ENCODE measurements around the gene OCA2.
"Not testable (repeated sequence)": the region's sequence is repeated elsewhere in the genome, so short reads cannot be mapped to it uniquely, and the experiment has no call there.

The OCA2 gene

GRCh38 chr15:27768732-27769475, 330.2 kb downstream of the OCA2 start:
- DNase-seq (ENCODE audit: low read depth) = no peak

DNA sequence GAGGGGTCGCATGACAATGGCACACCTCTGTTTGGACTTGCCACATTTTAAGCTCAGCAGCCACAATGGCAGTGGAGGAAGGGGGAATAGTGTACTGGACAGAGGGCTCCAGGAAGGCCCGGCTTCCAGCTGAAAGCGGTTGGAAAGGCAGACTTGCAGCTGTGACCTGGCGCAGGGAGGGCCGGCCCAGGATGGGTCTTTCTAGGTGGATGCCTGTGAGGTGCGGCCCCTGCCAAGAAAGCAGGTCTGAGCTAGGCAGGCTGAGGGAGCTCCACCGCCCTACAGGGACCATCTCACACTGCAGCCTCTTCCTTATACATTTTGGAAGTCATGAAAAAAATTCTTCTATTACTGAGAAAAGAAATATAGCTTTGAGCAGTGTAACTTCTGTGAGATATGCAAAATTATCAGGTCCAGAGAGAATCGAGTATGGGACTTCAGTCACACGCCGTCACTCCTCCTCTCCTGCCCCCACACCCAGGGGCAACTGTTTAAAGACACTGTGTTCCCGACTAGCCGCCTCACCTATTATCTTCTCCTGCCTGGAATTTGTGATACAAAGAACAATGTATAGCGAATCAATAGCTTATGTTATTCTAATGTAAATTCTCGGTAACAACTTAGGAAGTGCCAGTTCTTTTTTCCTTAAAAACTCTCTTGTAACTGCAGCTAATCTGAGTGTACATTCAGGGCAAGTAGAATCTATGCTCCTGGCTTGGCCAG, 331.0 kb downstream of the OCA2 start:
- no peak for DNase-seq (ENCODE audit: low read depth)

- DNase-seq (ENCODE audit: low read depth) = not testable (repeated sequence)
Observed at GRCh38 chr15:27767430-27767829, 331.7 kb downstream of the OCA2 start.

DNA sequence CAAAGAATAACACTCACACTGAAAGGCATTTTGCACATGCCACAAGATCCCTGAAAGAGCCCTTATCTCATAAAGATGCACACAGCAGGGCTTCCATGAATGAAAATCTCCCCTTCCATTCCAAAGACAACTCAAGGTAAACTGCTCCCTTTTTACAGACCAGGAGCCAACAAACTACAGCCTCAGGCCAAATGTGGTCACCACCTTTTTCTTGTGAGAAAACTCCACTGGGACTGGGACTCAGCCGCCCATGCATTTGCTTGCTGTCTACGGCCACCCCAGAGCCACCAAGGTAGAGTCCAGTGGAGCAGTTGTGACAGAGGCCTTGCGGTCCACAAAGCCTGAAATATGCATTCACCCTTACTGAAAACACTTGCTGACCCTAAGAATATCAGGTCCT, 334.8 kb downstream of the OCA2 start:
- DNase-seq (ENCODE audit: low read depth) = no peak

DNA sequence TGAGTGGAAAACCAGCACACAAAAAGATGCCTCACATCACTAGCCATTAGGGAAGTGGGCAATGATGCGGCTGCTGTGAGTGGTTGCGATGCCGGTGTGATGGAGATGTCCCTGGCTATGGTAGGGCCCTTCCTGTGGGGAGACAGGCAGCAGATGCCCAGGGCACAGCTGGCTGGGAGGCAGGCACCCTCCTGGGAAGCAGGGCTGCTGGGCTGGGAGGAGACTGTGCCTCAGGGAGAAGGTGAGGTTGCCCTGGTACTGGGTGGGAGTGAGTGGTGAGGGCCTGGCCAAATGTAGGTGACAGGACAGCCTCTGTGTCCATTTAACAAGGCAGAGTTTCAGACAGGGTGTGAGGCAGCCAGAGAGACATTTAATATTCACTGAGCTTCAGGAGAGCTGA, 335.6 kb downstream of the OCA2 start:
- no peak for DNase-seq (ENCODE audit: low read depth)

GRCh38 chr15:27762471-27762870, 336.6 kb downstream of the OCA2 start:
- no peak for DNase-seq (ENCODE audit: low read depth)

GRCh38 chr15:27757052-27757451, 342.1 kb downstream of the OCA2 start:
- DNase-seq (ENCODE audit: low read depth) = no peak

- DNase-seq (ENCODE audit: low read depth) = no peak
Observed at GRCh38 chr15:27752691-27753090, 346.4 kb downstream of the OCA2 start.

DNA sequence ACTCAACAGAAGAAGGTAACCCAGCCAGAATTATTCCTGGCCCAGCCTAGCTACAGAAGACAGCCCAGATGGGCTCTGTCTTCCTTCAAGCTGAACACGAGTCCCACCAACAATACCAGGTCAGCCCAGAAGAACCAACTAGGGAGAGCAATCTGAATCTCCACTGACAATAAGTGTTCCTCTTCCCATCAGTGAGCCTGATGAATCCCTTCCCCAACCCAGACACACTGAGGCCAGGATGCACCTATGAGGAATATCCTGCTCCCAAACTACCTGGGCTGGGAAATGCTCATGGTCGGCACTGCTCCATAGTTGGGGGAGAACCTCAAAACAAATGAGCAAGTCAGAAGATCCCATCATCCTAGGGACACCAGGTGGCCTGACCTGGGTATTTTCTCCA, 351.1 kb downstream of the OCA2 start:
- DNase-seq (ENCODE audit: low read depth) = no peak

DNA sequence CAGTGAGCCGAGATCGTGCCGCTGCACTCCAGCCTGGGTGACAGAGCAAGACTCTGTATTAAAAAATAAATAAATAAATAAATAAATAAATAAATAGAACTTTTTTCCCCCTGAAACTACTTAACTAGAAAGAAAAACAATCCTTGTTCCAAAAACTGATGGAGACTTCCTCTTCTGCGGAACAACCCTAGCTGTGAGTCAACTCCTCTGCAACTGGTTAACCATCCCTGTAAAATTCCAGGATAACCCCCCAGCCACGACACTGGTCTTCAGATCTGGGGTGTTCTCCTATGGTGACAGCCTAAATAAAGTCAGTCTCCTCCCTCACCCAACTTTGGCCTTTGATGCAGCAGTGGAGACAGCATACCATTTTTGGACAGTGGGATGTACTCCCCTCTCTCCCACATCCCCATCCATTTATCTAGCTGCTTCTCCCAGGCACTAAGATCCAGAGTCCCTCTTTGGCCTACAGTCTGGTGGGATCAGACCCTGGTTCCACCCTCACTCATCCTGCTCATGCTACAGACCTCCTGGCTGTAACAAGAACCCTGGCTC, 352.6 kb downstream of the OCA2 start:
- no peak for DNase-seq (ENCODE audit: low read depth)

GRCh38 chr15:27744641-27745040, 354.5 kb downstream of the OCA2 start:
- no peak for DNase-seq (ENCODE audit: low read depth)

DNA sequence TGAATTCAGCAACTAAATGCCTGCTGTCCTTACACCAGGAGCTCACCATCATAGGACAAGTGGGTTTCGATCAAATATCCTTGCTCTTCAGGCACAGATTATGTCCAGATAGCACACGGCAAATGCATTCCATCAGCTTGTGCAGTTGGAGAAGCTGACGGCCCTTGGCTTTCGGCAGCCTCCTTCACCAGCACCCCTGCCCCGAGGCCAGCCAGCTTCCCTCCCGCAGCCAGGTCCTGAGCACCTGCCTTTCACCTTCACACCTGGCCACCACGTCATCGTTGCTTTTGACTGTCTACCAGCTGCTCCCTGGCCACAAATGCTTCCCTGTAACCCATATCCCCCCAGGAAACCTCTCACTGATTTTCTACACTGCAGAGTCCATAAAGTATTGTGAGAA, 355.5 kb downstream of the OCA2 start:
- DNase-seq (ENCODE audit: low read depth) = no peak

GRCh38 chr15:27742751-27743477, 356.2 kb downstream of the OCA2 start:
- DNase-seq (ENCODE audit: low read depth) = no peak

DNA sequence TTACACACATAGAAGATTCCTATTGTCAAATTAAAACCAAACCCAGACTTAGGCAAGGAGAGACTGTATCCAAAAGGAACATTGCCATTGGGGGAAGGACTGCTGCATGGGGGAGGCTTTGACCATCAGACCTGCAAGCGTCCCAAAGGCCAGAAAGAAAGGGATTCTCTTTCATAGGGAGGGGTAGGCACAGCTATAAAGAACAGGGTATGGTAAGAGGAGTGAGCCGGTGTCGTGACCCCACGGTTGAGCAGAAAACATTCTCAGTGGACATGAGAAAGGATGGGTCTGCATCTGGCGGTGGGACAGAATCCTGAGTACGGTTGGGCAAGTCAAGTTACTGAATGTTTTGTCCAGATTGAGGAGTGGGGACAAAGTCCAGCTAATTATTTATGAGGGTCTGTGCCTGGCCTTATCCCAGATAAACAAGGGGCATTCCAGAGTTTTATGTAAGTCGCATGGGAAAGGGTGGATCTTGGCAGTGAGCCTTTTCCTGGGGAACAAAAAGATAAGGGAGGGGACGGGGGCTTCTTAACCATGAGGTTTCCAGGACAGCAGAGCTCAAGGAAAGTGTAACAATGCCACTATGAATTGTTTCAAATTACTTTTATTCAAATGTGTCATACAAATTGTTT, 357.8 kb downstream of the OCA2 start:
- DNase-seq (ENCODE audit: low read depth) = no peak

DNA sequence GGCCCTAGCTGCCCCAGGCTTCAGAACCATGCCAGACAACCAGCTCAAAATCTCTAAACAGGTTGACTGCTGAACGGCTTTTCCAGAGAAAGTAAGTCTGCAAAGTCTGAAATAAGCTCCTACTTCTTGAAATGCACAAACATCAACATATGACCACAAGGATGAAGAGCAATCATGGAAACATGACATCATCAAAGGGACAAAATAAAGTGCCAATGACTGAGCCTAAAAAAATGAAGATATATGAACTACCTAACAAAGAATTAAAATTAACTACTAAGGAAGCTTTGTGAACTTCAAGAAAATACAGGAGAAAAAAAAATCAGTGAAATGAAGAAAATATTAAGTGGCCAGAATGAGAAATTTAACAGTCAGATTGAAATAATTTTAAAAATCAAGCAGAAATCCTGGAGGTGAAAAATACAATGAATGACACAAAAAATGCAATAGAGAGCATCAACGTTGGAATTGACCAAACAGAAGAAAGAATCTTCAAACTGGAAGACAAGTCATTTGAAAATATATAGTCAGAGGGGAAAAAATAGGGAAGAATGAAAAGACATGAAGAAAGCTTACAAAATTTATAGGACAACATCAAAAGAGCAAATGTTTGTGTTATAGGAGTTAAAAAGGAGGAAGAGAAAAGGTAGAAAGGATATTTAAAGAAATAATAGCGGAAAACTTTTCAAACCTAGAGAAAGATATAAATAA, 364.2 kb downstream of the OCA2 start:
- DNase-seq (ENCODE audit: low read depth) = no peak

- no peak for DNase-seq (ENCODE audit: low read depth)
Observed at GRCh38 chr15:27731776-27732175, 367.3 kb downstream of the OCA2 start.

- DNase-seq (ENCODE audit: low read depth) = no peak
Observed at GRCh38 chr15:27730868-27731267, 368.2 kb downstream of the OCA2 start.

GRCh38 chr15:27725731-27726130, 373.4 kb downstream of the OCA2 start:
- DNase-seq (ENCODE audit: low read depth) = no peak

DNA sequence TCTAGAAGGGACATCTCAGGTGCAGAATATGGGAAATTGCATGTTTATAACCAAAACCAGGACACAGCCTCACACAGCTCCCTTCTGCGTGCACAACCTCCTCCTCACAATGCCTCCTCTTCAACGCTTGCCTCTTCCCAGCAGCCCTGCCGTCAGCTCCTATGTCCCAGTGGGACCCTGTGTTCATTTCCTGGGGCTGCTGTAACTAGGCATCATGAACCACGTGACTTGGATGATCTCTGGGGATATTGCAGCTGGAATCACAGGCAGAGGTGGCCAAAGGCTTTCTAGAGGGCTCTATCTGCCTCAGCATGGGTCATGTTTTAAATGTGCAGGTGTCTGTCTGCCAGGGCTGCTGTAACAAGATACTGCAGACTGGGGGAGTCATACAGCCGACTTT, 375.3 kb downstream of the OCA2 start:
- DNase-seq (ENCODE audit: low read depth) = no peak

DNA sequence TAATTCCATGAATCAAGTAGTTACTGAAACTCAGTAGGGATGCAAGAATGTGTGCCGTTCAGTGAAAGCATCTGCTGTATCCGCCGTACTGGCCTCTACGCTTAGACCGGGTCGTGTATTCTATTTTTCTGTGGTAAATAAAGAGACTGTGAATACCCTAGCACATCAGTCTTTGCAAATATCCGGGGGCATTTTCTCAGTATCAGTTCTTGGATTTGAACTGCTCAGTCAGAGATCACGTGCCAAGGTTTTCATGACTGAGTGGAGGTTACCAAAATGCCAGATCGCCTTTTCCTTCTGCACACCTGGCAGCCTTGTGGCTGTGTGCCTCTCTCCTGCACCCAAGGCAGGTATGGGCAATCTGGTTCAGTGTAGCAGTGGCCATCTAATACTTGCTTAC, 377.0 kb downstream of the OCA2 start:
- DNase-seq (ENCODE audit: low read depth) = no peak

DNA sequence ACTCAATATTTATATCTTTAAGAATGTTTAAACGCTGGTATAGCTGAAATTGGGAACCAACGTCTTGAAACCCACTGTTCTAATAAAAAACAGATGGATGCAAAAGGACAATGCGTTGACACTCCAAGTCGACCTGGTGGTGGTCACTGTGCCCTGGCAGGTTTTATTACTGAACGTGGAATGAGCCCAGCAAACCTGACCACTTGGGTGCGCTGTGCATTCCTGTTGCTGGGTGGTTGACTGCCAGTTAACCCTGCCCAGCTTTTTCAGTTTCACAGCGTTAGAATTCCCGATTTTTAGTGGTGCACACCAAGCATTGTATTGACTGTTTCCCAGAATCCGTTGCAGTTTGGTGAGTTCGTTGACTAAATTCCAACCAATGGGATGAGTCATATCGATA, 384.4 kb downstream of the OCA2 start:
- DNase-seq (ENCODE audit: low read depth) = no peak

- not testable (repeated sequence) for DNase-seq (ENCODE audit: low read depth)
Observed at GRCh38 chr15:27713850-27714249, 385.3 kb downstream of the OCA2 start.

Measured in EH (cell line).